Body of pancreas (tissue), 4 donors: ENCODE data around the gene HEXD. TPM values are rescaled to one million over a fixed set of nuclear protein-coding genes. Genes with fewer than 3 reads are reported as not detected.
A peak's percentile ranks its signal among the peaks of the same experiment; 100 is the strongest.
"Not testable (repeated sequence)": the region's sequence is repeated elsewhere in the genome, so short reads cannot be mapped to it uniquely, and the experiment has no call there.

Source experiments
- ATAC-seq: fragments of 150-250 bp; one replicate; pipeline ENCODE4 v1.9.1; 2016
- DNase-seq, 4 donors: peaks; one replicate each; pipeline ENCODE4 v3.0.0-alpha.2; 2019
- H3K27ac ChIP-seq, 4 donors: fragments of 200-600 bp; sonication (generic); 1 replicate in 3 of 4; 2 replicates in 1 of 4; pipeline versions ENCODE4 v1.5.1 to v1.6.1; 2016 to 2019; ENCODE audit warnings: mild to moderate bottlenecking in 1 of 4, mixed read lengths in 1 of 4, moderate library complexity in 1 of 4
- H3K27me3 ChIP-seq, 2 donors: fragments of 200-600 bp; sonication (generic); one replicate each; pipeline ENCODE4 v1.6.0; 2016; ENCODE audit warnings: mild to moderate bottlenecking in 1 of 2
- H3K36me3 ChIP-seq, 2 donors: fragments of 200-600 bp; sonication (generic); replicated peaks in 1 of 2; 2 replicates each; pipeline ENCODE4 v1.5.1; 2016; ENCODE audit warnings: low read depth in 2 of 2; ENCODE audit not compliant: insufficient read depth in 1 of 2
- H3K4me1 ChIP-seq: fragments of 200-600 bp; sonication (generic); one replicate; pipeline ENCODE4 v1.6.0; 2016
- H3K4me3 ChIP-seq, 2 donors: fragments of 200-600 bp; sonication (generic); 1 replicate in 1 of 2; 2 replicates in 1 of 2; pipeline ENCODE4 v1.5.1; 2016 to 2019
- H3K9me3 ChIP-seq, 3 donors: fragments of 200-600 bp; sonication (generic); 1 replicate in 2 of 3; 2 replicates in 1 of 3; pipeline ENCODE4 v1.5.1; 2016
- CTCF ChIP-seq, 7 experiments: fragments of 450-650 bp in 4 of 7; fragments of 200-600 bp in 3 of 7; sonication (generic) in 3 of 7; IDR thresholded peaks; one replicate each; pipeline ENCODE4 v1.5.1; 2016 to 2019; ENCODE audit warnings: antibody characterized with exemption in 7 of 7
- POLR2A ChIP-seq, 3 donors: fragments of 450-650 bp; IDR thresholded peaks; one replicate each; pipeline ENCODE4 v1.6.1; 2016; ENCODE audit warnings: antibody characterized with exemption in 3 of 3, mild to moderate bottlenecking in 2 of 3
- WGBS, 2 donors: methylation state at CpG; one replicate each; pipeline ENCODE4 v1.1.5; 2017; 5-methylcytosine and 5-hydroxymethylcytosine counted together
- intact Hi-C: fragments of 100-400 bp; cut with DNase I; formaldehyde crosslinking; loops from one replicate; pipeline ENCODE4 v1.15.1; 2023
- total RNA-seq, 2 donors: library from RNA; depleted of rRNA; stranded (reverse); fragments of >200 nt; gene quantifications; one replicate each; pipeline ENCODE4 v1.1.0, GENCODE V29; 2016

Gene HEXD
- total RNA-seq, 2 donors from 2014 or later, result 54.7 to 188 TPM

- H3K4me3 ChIP-seq, result peak overlapping the region in 1 of 2 donors; percentile 5
- intact Hi-C loops, result no loop called here
- TF ChIP-seq CTCF (IDR thresholded peaks at IDR 0.05), result peak in 3 of 7 experiments; percentile 35 to 45 (median 40)
- peak in 1 of 3 donors; percentile 13 for TF ChIP-seq POLR2A (IDR thresholded peaks at IDR 0.05)
- peak overlapping the region in 3 of 4 donors; percentile 13 to 48 (median 33) for H3K27ac ChIP-seq
- no peaks in the 10 kb centered on the region for H3K36me3 ChIP-seq
- H3K27me3 ChIP-seq, result peaks cover 12 to 21% of the 10 kb centered on the region in 2 donors
- peaks cover 29% of the 10 kb centered on the region for H3K4me1 ChIP-seq
- H3K9me3 ChIP-seq, result no peaks in the 10 kb centered on the region
- 13 to 33% methylated on average over 24 to 34 of the region's 41 CpGs for WGBS, 2 donors
- ATAC-seq (peak; percentile 78), DNase-seq (peak; percentile 33 to 83 (median 73))
Observed at GRCh38 chr17:82372249-82373071, 45.7 kb upstream of the HEXD start.

GRCh38 chr17:82373072-82373452, 45.1 kb upstream of the HEXD start:
- H3K9me3 ChIP-seq, DNase-seq, H3K36me3 ChIP-seq, intact Hi-C loops, ATAC-seq, H3K4me3 ChIP-seq: not testable (repeated sequence)
- Histone ChIP-seq H3K4me1 (peaks cover 29% of the 10 kb centered on the region), H3K27ac (peak overlapping the region in 2 of 4 donors; percentile 33 to 48), H3K27me3 (peaks cover 12 to 21% of the 10 kb centered on the region in 2 donors)
- 67 to 79% methylated on average over 10 of the region's 10 CpGs for WGBS, 2 donors

GRCh38 chr17:82373731-82374625, 44.2 kb upstream of the HEXD start:
- Histone ChIP-seq H3K9me3 (no peaks in the 10 kb centered on the region), H3K4me3 (no peak overlapping the region), H3K4me1 (peaks cover 29% of the 10 kb centered on the region), H3K27me3 (peaks cover 12 to 21% of the 10 kb centered on the region in 2 donors), H3K27ac (no peak overlapping the region), H3K36me3 (no peaks in the 10 kb centered on the region)
- DNase-seq (no peak), ATAC-seq (no peak)
- TF ChIP-seq POLR2A (IDR thresholded peaks at IDR 0.05) (no peak), CTCF (IDR thresholded peaks at IDR 0.05) (no peak)
- intact Hi-C loops, result no loop called here
- WGBS, 2 donors, result 88 to 90% methylated on average over 13 to 34 of the region's 37 CpGs

GRCh38 chr17:82374626-82375331, 43.4 kb upstream of the HEXD start:
- no peak for ATAC-seq
- no peak for DNase-seq
- H3K36me3 ChIP-seq, result no peaks in the 10 kb centered on the region
- peaks cover 29% of the 10 kb centered on the region for H3K4me1 ChIP-seq
- H3K4me3 ChIP-seq, result no peak overlapping the region
- H3K9me3 ChIP-seq, result no peaks in the 10 kb centered on the region
- no peak for TF ChIP-seq POLR2A (IDR thresholded peaks at IDR 0.05)
- TF ChIP-seq CTCF (IDR thresholded peaks at IDR 0.05), result no peak
- H3K27me3 ChIP-seq, result peaks cover 12 to 21% of the 10 kb centered on the region in 2 donors
- WGBS, 2 donors, result 49 to 72% methylated on average over 33 to 70 of the region's 79 CpGs
- H3K27ac ChIP-seq, result no peak overlapping the region
- intact Hi-C loops, result no loop called here
